Thyroid gland (tissue), 4 donors: ENCODE results near the gene TMEM44.

Source experiments
- POLR2A ChIP-seq, 2 donors: fragments of 450-650 bp; IDR thresholded peaks; one replicate each; pipeline ENCODE4 v1.6.1; 2017; ENCODE audit warnings: antibody characterized with exemption in 2 of 2, mild to moderate bottlenecking in 2 of 2, moderate library complexity in 1 of 2
- TF ChIP-seq, protein P1 (sequence below), 6 experiments: fragments of 200-600 bp in 3 of 6; fragments of 450-650 bp in 3 of 6; sonication (generic) in 3 of 6; IDR thresholded peaks; one replicate each; pipeline ENCODE4 v1.5.1; 2016 to 2019; ENCODE audit warnings: antibody characterized with exemption in 6 of 6, mild to moderate bottlenecking in 2 of 6, inconsistent platforms in 1 of 6, moderate library complexity in 1 of 6

DNA sequence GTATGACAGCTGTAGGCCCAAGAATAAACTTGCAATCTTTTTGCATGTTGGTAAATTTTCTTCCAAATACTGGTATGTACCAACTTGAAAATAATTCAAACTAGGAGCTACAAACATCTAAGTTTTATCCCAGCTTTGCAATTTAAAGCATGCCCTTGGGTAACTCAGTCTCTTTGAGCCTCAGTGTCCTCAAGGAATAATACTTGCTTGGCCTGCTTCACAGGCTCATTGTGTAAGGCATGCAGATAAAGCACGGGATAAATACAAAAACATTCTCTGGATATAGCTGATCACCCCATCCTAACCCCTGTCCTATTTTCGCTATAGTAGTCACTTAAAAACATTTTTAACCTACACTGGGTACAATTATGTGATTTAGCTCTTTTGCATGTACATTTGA is 9.6 kb upstream of the TMEM44 start:
- TF ChIP-seq, protein P1, sequence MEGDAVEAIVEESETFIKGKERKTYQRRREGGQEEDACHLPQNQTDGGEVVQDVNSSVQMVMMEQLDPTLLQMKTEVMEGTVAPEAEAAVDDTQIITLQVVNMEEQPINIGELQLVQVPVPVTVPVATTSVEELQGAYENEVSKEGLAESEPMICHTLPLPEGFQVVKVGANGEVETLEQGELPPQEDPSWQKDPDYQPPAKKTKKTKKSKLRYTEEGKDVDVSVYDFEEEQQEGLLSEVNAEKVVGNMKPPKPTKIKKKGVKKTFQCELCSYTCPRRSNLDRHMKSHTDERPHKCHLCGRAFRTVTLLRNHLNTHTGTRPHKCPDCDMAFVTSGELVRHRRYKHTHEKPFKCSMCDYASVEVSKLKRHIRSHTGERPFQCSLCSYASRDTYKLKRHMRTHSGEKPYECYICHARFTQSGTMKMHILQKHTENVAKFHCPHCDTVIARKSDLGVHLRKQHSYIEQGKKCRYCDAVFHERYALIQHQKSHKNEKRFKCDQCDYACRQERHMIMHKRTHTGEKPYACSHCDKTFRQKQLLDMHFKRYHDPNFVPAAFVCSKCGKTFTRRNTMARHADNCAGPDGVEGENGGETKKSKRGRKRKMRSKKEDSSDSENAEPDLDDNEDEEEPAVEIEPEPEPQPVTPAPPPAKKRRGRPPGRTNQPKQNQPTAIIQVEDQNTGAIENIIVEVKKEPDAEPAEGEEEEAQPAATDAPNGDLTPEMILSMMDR (IDR thresholded peaks at IDR 0.05), result no peak
- TF ChIP-seq POLR2A (IDR thresholded peaks at IDR 0.05), result no peak
